HG02884 (cell line): Measurements from ENCODE around the gene MYO18A.
"Not testable (repeated sequence)": the region's sequence is repeated elsewhere in the genome, so short reads cannot be mapped to it uniquely, and the experiment has no call there.

Experiments
- ATAC-seq: cut with Tn5 transposase; IDR thresholded peaks from one replicate; pipeline ENCODE4 v1.9.1; 2021; ENCODE audit warnings: mild to moderate bottlenecking, moderate library complexity; ENCODE audit not compliant: unreplicated experiment

MYO18A gene

DNA sequence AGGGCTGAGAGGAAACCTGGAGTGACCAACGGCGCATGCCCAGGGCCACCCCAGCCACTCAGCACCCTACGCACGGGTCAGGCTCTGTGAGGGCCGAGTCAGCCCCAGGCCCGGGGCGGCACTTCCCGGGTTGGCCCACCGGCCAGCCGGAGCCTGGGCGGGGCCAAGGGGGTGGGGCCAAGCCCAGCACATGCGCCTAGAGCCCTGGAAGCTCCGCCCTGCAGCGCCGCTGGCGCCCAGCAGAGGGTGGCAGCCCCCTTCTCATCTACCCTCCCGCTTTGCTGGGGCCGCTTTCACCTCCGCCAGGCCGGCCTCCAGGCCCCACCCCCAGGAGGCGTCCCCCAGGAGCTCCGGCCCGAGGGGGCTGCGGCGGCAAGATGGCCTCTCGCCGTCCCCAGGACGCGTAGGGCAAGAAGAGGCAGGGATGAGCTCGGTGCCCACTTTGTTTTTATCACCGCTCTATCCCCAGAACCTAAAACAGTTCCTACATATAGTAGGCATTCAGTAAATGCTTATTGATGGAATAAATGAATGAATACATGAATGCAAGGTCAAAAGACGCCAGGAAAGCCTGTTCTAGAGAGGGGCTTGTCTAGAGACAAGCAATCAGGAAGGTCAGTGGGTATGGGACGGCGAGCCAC lies 31.3 kb downstream of the MYO18A start:
- ATAC-seq, result peak; percentile 86

DNA sequence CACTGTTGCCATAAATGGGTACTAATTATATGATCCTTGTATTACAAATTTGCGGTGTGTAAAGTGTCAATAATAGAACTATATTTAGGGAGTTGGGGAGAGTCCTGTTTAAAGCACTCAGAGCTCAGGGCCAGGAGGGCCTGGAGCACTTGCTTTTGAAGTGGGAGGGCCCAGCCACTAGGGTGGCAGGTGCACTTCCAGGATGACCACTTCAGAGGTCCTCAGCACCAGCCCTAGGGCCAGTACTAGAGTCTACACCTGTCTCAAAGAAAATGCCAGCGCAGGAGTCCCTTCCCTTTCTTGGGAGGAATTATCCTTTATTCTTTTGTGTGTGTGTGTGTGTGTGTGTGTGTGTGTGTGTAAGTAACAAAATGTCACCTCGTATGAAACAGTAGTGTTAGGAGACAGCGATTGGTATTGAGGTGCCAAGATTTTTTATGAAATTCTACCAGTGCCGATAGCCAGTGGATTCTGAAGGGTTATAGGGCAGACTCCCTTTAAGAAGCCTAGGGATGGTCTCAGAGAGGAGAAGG lies 31.9 kb downstream of the MYO18A start:
- ATAC-seq, result no peak

- ATAC-seq, result no peak
Observed at GRCh38 chr17:29147682-29148081, 32.5 kb downstream of the MYO18A start.

- not testable (repeated sequence) for ATAC-seq
Observed at GRCh38 chr17:29147228-29147627, 33.0 kb downstream of the MYO18A start.

GRCh38 chr17:29146369-29146972 lies 33.7 kb downstream of the MYO18A start:
- no peak for ATAC-seq

DNA sequence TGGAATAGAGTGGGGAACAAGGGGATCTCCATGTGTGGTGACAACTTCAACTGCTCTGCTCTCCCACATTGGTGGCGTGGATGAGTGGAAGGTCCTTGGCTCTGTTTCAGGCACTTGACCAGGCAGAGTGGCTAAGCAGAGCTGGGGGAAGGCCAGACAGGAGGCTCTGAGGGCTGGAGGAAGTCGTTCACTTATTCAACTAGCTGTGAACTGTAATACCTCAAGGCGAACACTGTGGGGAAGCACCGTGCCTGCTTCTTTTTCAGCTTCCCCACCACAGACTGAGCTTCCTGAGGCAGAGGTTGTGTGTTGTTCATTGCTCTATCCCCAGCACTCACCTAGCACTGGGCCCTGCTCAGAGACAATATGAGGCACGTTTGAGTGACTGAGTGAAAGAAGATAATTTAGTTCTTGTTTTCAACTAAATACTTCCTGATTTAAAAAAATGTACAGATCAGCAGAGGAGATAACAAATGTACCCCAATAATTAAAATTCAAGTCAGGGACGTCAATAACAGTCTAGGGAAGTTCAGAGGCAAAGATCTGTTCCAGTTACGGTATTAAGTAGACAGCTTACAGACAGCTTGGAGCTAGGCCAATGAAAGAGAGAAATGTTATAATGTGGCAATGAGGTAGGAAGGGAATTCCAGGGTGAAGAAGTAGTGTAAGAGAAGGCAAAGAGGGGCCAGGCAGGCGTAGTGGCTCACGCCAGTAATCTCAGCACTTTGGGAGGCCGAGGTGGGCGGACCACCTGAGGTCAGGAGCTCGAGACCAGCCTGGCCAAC lies 34.7 kb downstream of the MYO18A start:
- peak; percentile 36 for ATAC-seq

DNA sequence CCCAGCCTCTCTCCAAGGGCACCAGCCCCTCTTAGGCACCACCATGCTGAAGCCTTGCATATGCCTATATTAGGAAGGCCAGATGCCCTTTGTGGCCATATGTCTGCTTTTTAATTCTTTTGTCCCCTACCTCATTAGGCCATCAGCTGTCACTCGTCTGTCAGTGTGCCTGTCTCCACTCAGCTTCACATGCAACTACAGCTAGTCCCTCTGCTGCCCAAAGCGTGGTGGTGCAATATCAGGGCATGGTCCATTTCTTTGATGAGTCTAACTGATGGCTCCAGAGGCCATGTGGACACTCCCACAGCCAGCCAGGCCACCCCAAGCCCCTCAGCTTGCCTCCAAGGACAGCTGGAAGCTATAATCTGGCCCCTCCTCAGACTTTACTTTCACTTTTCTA lies 36.3 kb downstream of the MYO18A start:
- no peak for ATAC-seq

DNA sequence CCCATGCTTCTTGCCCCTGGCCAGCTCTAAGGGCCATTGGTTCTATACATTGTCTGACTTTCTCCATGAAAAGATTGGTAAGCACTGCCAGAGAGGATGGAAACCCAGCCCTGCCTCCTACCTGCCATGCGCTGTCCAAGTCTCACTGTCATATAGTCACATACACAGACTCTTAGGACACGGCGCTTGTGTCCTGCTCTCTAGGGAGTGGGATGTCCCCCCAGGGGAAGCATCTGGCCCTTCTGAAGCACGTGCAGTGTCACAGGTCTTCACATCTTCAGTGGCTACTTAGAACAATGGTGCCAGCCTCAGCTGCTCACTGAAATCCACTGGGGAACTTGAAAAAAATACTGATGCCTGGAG lies 38.7 kb downstream of the MYO18A start:
- no peak for ATAC-seq

- no peak for ATAC-seq
Observed at GRCh38 chr17:29140631-29141513, 39.3 kb downstream of the MYO18A start.

- peak; percentile 52 for ATAC-seq
Observed at GRCh38 chr17:29140051-29140621, 40.1 kb downstream of the MYO18A start.

- no peak for ATAC-seq
Observed at GRCh38 chr17:29138971-29139691, 41.1 kb downstream of the MYO18A start.

DNA sequence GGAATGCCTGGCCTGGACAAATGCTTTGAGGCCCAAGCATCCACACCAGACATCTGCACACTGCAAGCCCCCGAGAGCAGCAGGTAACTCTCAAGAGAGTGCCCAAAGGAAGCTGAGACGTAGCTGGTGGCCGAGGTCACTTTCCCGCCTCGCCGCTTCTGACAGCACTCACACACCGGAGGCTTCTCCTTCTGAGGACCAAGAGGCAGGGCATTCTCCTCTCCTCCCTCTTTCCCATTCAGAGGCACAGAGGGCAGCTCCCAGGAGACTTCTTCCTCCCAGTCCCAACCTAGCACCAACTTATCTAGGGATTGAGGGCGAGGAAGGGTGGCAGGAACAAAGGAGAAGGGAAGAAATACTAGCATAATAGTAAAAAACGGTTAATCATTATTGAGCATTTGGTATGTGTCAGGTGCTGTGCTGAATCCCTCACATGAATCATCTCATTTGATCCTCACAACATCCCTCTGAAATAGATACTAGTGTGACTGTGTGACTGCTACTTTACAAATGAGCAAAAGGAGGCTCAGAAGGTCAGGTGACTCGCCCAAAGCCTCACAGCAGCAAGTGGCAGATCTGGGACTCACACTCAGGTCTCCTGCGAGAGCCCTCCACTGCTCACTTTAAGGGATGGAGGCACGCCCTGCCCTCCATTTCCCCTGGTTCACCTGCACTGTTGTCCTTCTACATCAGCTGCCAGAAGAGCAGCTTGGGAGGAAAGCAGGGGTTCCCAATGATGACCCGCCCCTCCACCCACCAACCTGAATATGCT lies 41.8 kb downstream of the MYO18A start:
- no peak for ATAC-seq

GRCh38 chr17:29136998-29137730 lies 43.0 kb downstream of the MYO18A start:
- ATAC-seq, result no peak

- no peak for ATAC-seq
Observed at GRCh38 chr17:29135464-29135863, 44.7 kb downstream of the MYO18A start.

GRCh38 chr17:29133121-29133713 lies 47.0 kb downstream of the MYO18A start:
- ATAC-seq, result no peak

DNA sequence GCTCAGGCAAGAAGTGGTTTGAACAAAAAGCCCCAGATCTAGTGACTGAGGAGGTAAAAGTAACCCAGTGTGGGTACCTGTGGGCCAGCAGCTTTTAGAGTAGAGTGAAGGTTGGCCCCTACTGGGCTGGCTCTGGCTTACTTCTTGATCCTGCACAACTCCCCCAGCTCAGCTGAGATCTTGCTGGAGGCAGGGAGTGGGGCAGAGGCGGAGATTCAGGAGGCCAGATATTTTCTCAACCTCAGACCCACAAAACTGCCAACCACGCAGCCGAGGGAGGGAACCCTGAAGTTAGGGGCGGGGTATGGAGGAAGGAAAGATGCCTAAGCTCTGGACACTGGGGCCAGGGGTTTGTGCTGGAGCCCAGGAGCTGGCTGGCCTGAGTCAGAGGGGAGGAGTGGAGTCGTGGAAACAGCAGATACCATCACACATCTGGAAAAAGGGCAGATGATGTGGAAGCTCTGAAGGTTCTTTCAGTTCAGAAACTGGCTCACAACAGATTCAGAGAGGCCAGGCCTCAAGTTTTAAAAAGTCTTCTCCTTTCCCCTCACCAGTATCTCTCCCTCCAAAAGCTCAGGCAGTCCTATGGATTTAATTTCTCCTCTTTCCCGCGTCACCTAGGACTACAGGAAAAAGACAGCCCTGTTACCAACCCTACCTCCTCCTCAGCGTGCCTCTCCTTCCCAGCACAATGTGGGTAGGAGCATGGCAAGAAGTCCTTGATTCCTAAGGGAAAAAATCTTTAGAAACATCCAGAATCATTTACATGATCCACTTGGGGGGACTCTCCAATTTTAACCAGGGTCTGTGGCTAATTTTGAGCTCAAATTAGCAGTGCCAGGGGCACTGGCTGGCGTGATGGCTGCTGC lies 48.1 kb downstream of the MYO18A start:
- ATAC-seq, result no peak

DNA sequence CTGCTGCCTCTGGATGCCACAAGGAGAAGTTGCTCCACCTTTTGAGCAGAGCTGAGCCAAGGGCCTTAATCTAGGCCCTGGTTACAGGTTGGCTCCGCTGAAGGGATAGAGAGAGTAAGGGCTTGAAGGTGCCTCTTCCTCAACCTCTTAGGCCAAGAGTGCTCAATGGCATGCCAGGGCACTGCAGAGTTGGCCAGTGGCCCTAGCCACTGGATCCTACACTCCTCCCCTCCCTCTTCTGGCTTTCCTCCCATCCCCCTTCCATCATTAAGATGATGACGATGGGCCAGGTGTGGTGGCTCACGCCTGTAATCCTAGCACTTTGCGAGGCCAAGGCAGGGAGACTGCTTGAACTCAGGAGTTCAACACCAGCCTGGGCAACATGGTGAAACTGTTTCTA lies 50.5 kb downstream of the MYO18A start:
- no peak for ATAC-seq
